Measurements from ENCODE around the gene MT1A.

- TF ChIP-seq CTCF (optimal IDR thresholded peaks at IDR 0.05 in 1 of 3, IDR thresholded peaks at IDR 0.05 in 1 of 3, conservative IDR thresholded peaks at IDR 0.05 in 1 of 3; ENCODE audit: extremely low read depth in 1 of 3, insufficient read depth in 2 of 3, low read length in 3 of 3) (no peak), EZH2 (IDR thresholded peaks at IDR 0.05; ENCODE audit: low read length) (no peak)
Observed at GRCh38 chr16:56631197-56631596, 7.3 kb upstream of the MT1A start.

Data from keratinocyte (primary cell).